ENCODE data around the gene OR8H1.

DNA sequence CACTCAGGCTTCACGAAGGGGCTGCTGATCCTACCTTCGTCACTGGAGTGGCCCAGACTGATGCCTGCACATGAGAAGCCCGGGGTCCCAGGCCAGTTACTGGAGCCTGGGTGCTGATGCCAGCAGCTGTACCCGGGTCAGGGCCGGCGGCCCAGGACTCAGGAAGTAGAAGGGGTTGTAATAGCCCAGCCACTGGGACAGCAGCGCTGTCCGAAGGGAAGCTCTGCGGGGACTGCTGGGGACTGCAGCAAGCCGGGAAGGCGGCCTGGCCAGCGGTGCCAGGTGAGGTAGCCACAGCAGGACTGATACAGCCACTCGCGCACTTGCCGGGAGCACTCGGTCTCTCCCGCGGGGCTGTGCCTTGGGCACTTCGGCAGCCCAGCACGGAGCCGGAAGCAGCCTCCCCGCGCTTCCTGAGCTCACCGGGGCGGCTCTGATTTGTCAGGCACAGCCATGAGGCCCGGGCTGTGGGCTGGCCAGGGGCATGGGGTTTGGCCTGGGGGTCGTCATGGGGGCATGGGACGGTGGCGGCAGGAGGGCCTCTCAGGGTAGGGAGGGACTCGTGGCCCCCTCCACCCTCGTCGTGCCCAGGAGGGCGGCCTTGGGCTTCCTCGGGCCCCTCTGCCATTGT is 39.9 kb upstream of the OR8H1 start:
- TF ChIP-seq POLR2A (IDR thresholded peaks at IDR 0.05) = no peak
- TF ChIP-seq, protein P1, sequence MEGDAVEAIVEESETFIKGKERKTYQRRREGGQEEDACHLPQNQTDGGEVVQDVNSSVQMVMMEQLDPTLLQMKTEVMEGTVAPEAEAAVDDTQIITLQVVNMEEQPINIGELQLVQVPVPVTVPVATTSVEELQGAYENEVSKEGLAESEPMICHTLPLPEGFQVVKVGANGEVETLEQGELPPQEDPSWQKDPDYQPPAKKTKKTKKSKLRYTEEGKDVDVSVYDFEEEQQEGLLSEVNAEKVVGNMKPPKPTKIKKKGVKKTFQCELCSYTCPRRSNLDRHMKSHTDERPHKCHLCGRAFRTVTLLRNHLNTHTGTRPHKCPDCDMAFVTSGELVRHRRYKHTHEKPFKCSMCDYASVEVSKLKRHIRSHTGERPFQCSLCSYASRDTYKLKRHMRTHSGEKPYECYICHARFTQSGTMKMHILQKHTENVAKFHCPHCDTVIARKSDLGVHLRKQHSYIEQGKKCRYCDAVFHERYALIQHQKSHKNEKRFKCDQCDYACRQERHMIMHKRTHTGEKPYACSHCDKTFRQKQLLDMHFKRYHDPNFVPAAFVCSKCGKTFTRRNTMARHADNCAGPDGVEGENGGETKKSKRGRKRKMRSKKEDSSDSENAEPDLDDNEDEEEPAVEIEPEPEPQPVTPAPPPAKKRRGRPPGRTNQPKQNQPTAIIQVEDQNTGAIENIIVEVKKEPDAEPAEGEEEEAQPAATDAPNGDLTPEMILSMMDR (IDR thresholded peaks at IDR 0.05) = no peak

All from upper lobe of left lung (tissue), 4 donors.